ENCODE results near the gene CCDC82. TPM values are rescaled to one million over a fixed set of nuclear protein-coding genes. Genes with fewer than 3 reads are reported as not detected.

Gene CCDC82
- total and polyA plus RNA-seq, 8 donors: 12.0 to 188 (median 48.0) TPM

GRCh38 chr11:96338910-96339705 is 50.6 kb downstream of the CCDC82 start:
- peak overlapping the region; percentile 79 to 90 (median 86) for H3K27ac ChIP-seq
- no peaks in the 10 kb centered on the region for H3K36me3 ChIP-seq
- peak overlapping the region; percentile 61 to 79 (median 66) for H3K4me3 ChIP-seq
- no peaks in the 10 kb centered on the region for H3K27me3 ChIP-seq
- 14 to 26% (median 21%) methylated on average over 13 of the region's 13 CpGs for WGBS, 5 donors
- TF ChIP-seq POLR2AphosphoS5 (IDR thresholded peaks at IDR 0.05) (peak in 2 of 3 donors; percentile 10 to 61), CTCF (IDR thresholded peaks at IDR 0.05) (no peak), POLR2A (IDR thresholded peaks at IDR 0.05) (no peak), EP300 (IDR thresholded peaks at IDR 0.05) (no peak)
- peaks cover 42 to 65% (median 55%) of the 10 kb centered on the region in 4 donors for H3K4me1 ChIP-seq
- intact Hi-C loops (cut with DNase I; ENCODE audit: low total_unique reads): no loop called here
- DNase-seq: peak in 1 of 2 donors; percentile 73
- H3K9me3 ChIP-seq: no peaks in the 10 kb centered on the region

- no peaks in the 10 kb centered on the region for H3K9me3 ChIP-seq
- TF ChIP-seq CTCF (IDR thresholded peaks at IDR 0.05) (no peak), EP300 (IDR thresholded peaks at IDR 0.05) (no peak), POLR2A (IDR thresholded peaks at IDR 0.05) (no peak), POLR2AphosphoS5 (IDR thresholded peaks at IDR 0.05) (no peak)
- no peaks in the 10 kb centered on the region for H3K36me3 ChIP-seq
- peak in 1 of 2 donors; percentile 65 for DNase-seq
- 22 to 47% (median 38%) methylated on average over 6 of the region's 6 CpGs for WGBS, 5 donors
- H3K27me3 ChIP-seq: no peaks in the 10 kb centered on the region
- peaks cover 42 to 67% (median 51%) of the 10 kb centered on the region in 4 donors for H3K4me1 ChIP-seq
- peak overlapping the region in 1 of 4 donors; percentile 69 for H3K4me3 ChIP-seq
- peak overlapping the region in 4 of 5 donors; percentile 85 to 90 (median 86) for H3K27ac ChIP-seq
- intact Hi-C loops (cut with DNase I; ENCODE audit: low total_unique reads): no loop called here
These were observed 51.9 kb downstream of the CCDC82 start for GRCh38 chr11:96337541-96338431.

GRCh38 chr11:96335388-96335787 is 54.3 kb downstream of the CCDC82 start:
- no peak for TF ChIP-seq EP300 (IDR thresholded peaks at IDR 0.05)
- TF ChIP-seq POLR2AphosphoS5 (IDR thresholded peaks at IDR 0.05): no peak
- TF ChIP-seq CTCF (IDR thresholded peaks at IDR 0.05): no peak
- no peak for TF ChIP-seq POLR2A (IDR thresholded peaks at IDR 0.05)
- H3K27me3 ChIP-seq: no peaks in the 10 kb centered on the region
- H3K4me1 ChIP-seq: peaks cover 33 to 71% (median 47%) of the 10 kb centered on the region in 4 donors
- H3K9me3 ChIP-seq: no peaks in the 10 kb centered on the region
- peak in 1 of 2 donors; percentile 52 for DNase-seq
- no peaks in the 10 kb centered on the region for H3K36me3 ChIP-seq
- intact Hi-C loops (cut with DNase I; ENCODE audit: low total_unique reads): no loop called here
- no peak overlapping the region for H3K4me3 ChIP-seq
- no peak overlapping the region for H3K27ac ChIP-seq
- 74 to 89% (median 86%) methylated on average over 4 of the region's 4 CpGs for WGBS, 5 donors

- Histone ChIP-seq H3K27ac (no peak overlapping the region), H3K36me3 (no peaks in the 10 kb centered on the region), H3K27me3 (no peaks in the 10 kb centered on the region), H3K4me3 (no peak overlapping the region), H3K9me3 (no peaks in the 10 kb centered on the region), H3K4me1 (peaks cover 26 to 68% (median 37%) of the 10 kb centered on the region in 4 donors)
- TF ChIP-seq POLR2AphosphoS5 (IDR thresholded peaks at IDR 0.05): no peak
- TF ChIP-seq POLR2A (IDR thresholded peaks at IDR 0.05): no peak
- no peak for TF ChIP-seq EP300 (IDR thresholded peaks at IDR 0.05)
- no peak for TF ChIP-seq CTCF (IDR thresholded peaks at IDR 0.05)
- intact Hi-C loops (cut with DNase I; ENCODE audit: low total_unique reads): no loop called here
- no peak for DNase-seq
- WGBS, 5 donors: 91 to 96% (median 96%) methylated on average over 4 of the region's 4 CpGs
These were observed 55.5 kb downstream of the CCDC82 start for GRCh38 chr11:96334219-96334618.
